Panc1 (cell line): ENCODE measurements around the gene UTP14A.

Experiments used
- CTCF ChIP-seq: fragments of 450-650 bp; IDR thresholded peaks from 2 replicates; pipeline ENCODE4 v1.5.1; 2017; ENCODE audit warnings: mild to moderate bottlenecking
- POLR2AphosphoS5 ChIP-seq: IDR thresholded peaks from 2 replicates; pipeline ENCODE4 v1.6.1; 2012; ENCODE audit warnings: mild to moderate bottlenecking, low read depth, low read length, moderate library complexity

- TF ChIP-seq CTCF (no peak), POLR2AphosphoS5 (no peak)
Observed at GRCh38 chrX:129900054-129900453, 5.9 kb upstream of the UTP14A start.
